Measurements from ENCODE around the gene GTF3C5.
"Not testable (repeated sequence)": the region's sequence is repeated elsewhere in the genome, so short reads cannot be mapped to it uniquely, and the experiment has no call there.

DNA sequence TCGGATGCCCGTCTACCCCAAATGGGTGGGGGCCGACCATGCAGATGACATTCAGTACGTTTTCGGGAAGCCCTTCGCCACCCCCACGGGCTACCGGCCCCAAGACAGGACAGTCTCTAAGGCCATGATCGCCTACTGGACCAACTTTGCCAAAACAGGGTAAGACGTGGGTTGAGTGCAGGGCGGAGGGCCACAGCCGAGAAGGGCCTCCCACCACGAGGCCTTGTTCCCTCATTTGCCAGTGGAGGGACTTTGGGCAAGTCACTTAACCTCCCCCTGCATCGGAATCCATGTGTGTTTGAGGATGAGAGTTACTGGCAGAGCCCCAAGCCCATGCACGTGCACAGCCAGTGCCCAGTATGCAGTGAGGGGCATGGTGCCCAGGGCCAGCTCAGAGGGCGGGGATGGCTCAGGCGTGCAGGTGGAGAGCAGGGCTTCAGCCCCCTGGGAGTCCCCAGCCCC lies 39.7 kb downstream of the GTF3C5 start:
- TF ChIP-seq SP1 (CRISPR knock-in tag; conservative IDR thresholded peaks at IDR 0.05); FOXJ3 (CRISPR knock-in tag; IDR thresholded peaks at IDR 0.05; ENCODE audit: borderline replicate concordance); GABPB1 (CRISPR knock-in tag; IDR thresholded peaks at IDR 0.05): not testable (repeated sequence)
- TF ChIP-seq, protein P1, sequence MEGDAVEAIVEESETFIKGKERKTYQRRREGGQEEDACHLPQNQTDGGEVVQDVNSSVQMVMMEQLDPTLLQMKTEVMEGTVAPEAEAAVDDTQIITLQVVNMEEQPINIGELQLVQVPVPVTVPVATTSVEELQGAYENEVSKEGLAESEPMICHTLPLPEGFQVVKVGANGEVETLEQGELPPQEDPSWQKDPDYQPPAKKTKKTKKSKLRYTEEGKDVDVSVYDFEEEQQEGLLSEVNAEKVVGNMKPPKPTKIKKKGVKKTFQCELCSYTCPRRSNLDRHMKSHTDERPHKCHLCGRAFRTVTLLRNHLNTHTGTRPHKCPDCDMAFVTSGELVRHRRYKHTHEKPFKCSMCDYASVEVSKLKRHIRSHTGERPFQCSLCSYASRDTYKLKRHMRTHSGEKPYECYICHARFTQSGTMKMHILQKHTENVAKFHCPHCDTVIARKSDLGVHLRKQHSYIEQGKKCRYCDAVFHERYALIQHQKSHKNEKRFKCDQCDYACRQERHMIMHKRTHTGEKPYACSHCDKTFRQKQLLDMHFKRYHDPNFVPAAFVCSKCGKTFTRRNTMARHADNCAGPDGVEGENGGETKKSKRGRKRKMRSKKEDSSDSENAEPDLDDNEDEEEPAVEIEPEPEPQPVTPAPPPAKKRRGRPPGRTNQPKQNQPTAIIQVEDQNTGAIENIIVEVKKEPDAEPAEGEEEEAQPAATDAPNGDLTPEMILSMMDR (IDR thresholded peaks at IDR 0.05) = not testable (repeated sequence)
- TF ChIP-seq, protein P2, sequence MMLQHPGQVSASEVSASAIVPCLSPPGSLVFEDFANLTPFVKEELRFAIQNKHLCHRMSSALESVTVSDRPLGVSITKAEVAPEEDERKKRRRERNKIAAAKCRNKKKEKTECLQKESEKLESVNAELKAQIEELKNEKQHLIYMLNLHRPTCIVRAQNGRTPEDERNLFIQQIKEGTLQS (CRISPR knock-in tag; conservative IDR thresholded peaks at IDR 0.05) = not testable (repeated sequence)
- TF ChIP-seq, protein P3, sequence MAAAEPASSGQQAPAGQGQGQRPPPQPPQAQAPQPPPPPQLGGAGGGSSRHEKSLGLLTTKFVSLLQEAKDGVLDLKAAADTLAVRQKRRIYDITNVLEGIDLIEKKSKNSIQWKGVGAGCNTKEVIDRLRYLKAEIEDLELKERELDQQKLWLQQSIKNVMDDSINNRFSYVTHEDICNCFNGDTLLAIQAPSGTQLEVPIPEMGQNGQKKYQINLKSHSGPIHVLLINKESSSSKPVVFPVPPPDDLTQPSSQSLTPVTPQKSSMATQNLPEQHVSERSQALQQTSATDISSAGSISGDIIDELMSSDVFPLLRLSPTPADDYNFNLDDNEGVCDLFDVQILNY (CRISPR knock-in tag; IDR thresholded peaks at IDR 0.05) = not testable (repeated sequence)

All from WTC11 (cell line).